GM23248 (cell line): ENCODE measurements around the gene BRAT1. TPM values are rescaled to one million over a fixed set of nuclear protein-coding genes. Genes with fewer than 3 reads are reported as not detected.

Experiments
- DNase-seq: peaks from one replicate; pipeline ENCODE4 v3.0.0-alpha.2; 2015
- H2AFZ ChIP-seq: fragments of 200-600 bp; sonication (generic); 2 replicates; pipeline ENCODE4 v1.6.1; 2016; ENCODE audit warnings: antibody characterized with exemption
- H3F3A ChIP-seq: fragments of 200-600 bp; sonication (generic); 2 replicates; pipeline ENCODE4 v1.6.1; 2016; ENCODE audit warnings: mild to moderate bottlenecking, antibody characterized with exemption, mixed run types; ENCODE audit not compliant: insufficient read depth
- H3K27ac ChIP-seq: fragments of 200-600 bp; sonication (generic); 2 replicates; pipeline ENCODE4 v1.5.1; 2016; ENCODE audit warnings: mild to moderate bottlenecking
- H3K27me3 ChIP-seq: fragments of 200-600 bp; sonication (generic); replicated peaks from 2 replicates; pipeline ENCODE4 v1.6.1; 2016; ENCODE audit warnings: mild to moderate bottlenecking; ENCODE audit not compliant: insufficient read depth
- H3K36me3 ChIP-seq: fragments of 200-600 bp; sonication (generic); 2 replicates; pipeline ENCODE4 v1.6.1; 2016; ENCODE audit warnings: low read depth, mild to moderate bottlenecking
- H3K4me1 ChIP-seq: fragments of 200-600 bp; sonication (generic); 2 replicates; pipeline ENCODE4 v1.6.1; 2016; ENCODE audit warnings: mild to moderate bottlenecking; ENCODE audit not compliant: insufficient read depth
- H3K4me2 ChIP-seq: fragments of 200-600 bp; sonication (generic); one replicate; pipeline ENCODE4 v1.6.1; 2016; ENCODE audit warnings: mild to moderate bottlenecking; ENCODE audit not compliant: unreplicated experiment
- H3K4me3 ChIP-seq: fragments of 200-600 bp; sonication (generic); 2 replicates; pipeline ENCODE4 v1.5.1; 2016; ENCODE audit warnings: mild to moderate bottlenecking
- H3K79me2 ChIP-seq: fragments of 200-600 bp; sonication (generic); 2 replicates; pipeline ENCODE4 v1.6.1; 2016; ENCODE audit warnings: mild to moderate bottlenecking; ENCODE audit not compliant: insufficient read depth
- H3K9ac ChIP-seq: fragments of 200-600 bp; sonication (generic); 2 replicates; pipeline ENCODE4 v1.6.1; 2016; ENCODE audit warnings: mild to moderate bottlenecking
- H3K9me2 ChIP-seq: fragments of 200-600 bp; sonication (generic); 2 replicates; pipeline ENCODE4 v1.6.1; 2016; ENCODE audit warnings: mixed run types, mild to moderate bottlenecking, moderate library complexity; ENCODE audit not compliant: insufficient read depth
- H3K9me3 ChIP-seq: fragments of 200-600 bp; sonication (generic); one replicate; pipeline ENCODE4 v1.6.1; 2017; ENCODE audit warnings: low read depth
- H4K20me1 ChIP-seq: fragments of 200-600 bp; sonication (generic); 2 replicates; pipeline ENCODE4 v1.6.0; 2016; ENCODE audit not compliant: insufficient read depth
- EZH2 ChIP-seq: fragments of 200-600 bp; sonication (generic); IDR thresholded peaks from 2 replicates; pipeline ENCODE4 v1.6.1; 2018; ENCODE audit warnings: antibody characterized with exemption, mild to moderate bottlenecking; ENCODE audit not compliant: insufficient read depth, poor library complexity, severe bottlenecking
- EZH2phosphoT487 ChIP-seq: fragments of 200-600 bp; sonication (generic); IDR thresholded peaks from 2 replicates; pipeline ENCODE4 v1.6.1; 2018; ENCODE audit warnings: antibody characterized with exemption, moderate library complexity, mild to moderate bottlenecking, low read depth; ENCODE audit not compliant: insufficient read depth
- WGBS, 2 experiments: methylation state at CpG; one replicate each; pipeline ENCODE4 v1.1.6; 2015 to 2017; ENCODE audit warnings: low lambda C conversion rate in 2 of 2, low coverage in 1 of 2; ENCODE audit errors: missing lambda C conversion rate in 2 of 2; 5-methylcytosine and 5-hydroxymethylcytosine counted together
- in situ Hi-C: fragments of 300-500 bp; cut with MboI; formaldehyde crosslinking; loops from 2 replicates; pipeline ENCODE4 v1.15.0; 2020
- polyA plus RNA-seq: library from polyadenylated mRNA; unstranded; fragments of >200 nt; fragmentation: Nextera tagmentation; extraction: Ambion mirVana; gene quantifications from 2 replicates; pipeline ENCODE4 v1.2.1, GENCODE V29; 2016
- total RNA-seq: library from RNA; depleted of rRNA; stranded (reverse); fragments of >200 nt; shearing (Covaris generic); gene quantifications from 2 replicates; pipeline ENCODE4 v1.2.3, GENCODE V29; 2014

The BRAT1 gene
- total and polyA plus RNA-seq, 2 experiments from 2014 or later, result 28.6 to 39.7 TPM

DNA sequence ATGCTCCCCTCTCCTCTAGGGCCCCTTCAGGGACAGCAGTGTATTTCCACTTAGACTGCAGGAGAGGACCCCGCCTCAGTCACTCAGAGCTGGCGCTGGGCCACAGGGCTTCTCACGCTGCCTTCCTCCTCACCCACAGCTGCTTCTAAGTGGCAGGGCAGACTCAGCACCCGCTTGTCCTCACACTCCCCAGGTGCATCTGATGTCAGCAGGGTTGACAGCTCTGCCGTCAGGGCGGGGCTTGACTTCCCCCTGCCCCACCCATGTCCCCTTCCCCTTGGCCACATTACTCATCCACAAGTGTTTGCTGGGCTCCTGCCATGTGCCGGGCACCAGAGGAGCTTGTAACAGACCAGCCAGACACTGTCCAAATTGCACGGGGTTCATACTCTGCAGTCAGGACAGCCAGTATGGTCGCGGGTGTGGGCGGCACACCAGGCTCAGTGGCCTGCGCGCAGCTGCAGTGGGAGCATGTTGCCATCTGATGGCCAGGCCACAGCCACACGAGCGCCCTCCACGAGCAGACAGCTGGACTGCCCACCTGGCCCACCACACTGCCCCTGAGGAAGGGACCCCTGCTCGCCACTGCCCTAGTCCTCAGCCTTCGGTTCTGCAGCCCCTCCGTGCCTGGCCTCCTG is 47.2 kb upstream of the BRAT1 start:
- Histone ChIP-seq H3K4me1 (peaks cover 5% of the 10 kb centered on the region), H3K36me3 (no peaks in the 10 kb centered on the region), H3K9ac (no peak overlapping the region), H3K79me2 (no peaks in the 10 kb centered on the region), H3K9me3 (no peaks in the 10 kb centered on the region), H2AFZ (no peak overlapping the region), H3K4me3 (no peak overlapping the region), H3F3A (no peaks in the 10 kb centered on the region; the same call in 1 of the 2 replicates), H4K20me1 (no peaks in the 10 kb centered on the region), H3K27ac (no peak overlapping the region), H3K27me3 (no peaks in the 10 kb centered on the region), H3K4me2 (no peak overlapping the region), H3K9me2 (no peaks in the 10 kb centered on the region)
- no peak for TF ChIP-seq EZH2phosphoT487
- no peak for TF ChIP-seq EZH2
- WGBS, 2 experiments, result 84 to 89% methylated on average over 16 to 19 of the region's 19 CpGs
- in situ Hi-C loops, result no loop called here
- no peak for DNase-seq

DNA sequence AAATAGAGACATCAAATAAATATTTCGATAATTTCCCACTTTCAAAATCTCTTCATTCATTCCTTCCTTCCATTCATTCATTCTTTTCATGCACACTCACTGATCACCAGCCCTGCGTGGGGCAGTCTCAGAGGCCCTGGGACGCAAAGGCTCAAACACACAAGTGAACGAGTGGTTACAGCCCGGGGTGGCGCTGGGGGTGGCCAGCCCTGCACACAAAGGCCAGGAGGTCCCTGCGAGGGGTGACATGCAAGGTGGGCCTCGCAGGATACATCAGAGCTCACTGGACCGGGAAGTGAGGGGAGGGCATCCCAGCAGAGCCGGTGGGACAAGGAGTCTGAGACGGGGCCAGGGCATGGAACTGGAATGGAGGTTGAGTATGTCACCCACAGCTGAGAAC is 46.6 kb upstream of the BRAT1 start:
- WGBS, 2 experiments, result 85 to 87% methylated on average over 11 of the region's 11 CpGs
- no peak for TF ChIP-seq EZH2phosphoT487
- TF ChIP-seq EZH2, result no peak
- Histone ChIP-seq H3K79me2 (no peaks in the 10 kb centered on the region), H3K27ac (no peak overlapping the region), H3K4me2 (no peak overlapping the region), H3K27me3 (no peaks in the 10 kb centered on the region), H3F3A (no peaks in the 10 kb centered on the region), H3K9ac (no peak overlapping the region), H3K9me3 (no peaks in the 10 kb centered on the region), H4K20me1 (no peaks in the 10 kb centered on the region), H2AFZ (no peak overlapping the region), H3K9me2 (no peaks in the 10 kb centered on the region), H3K36me3 (no peaks in the 10 kb centered on the region), H3K4me3 (no peak overlapping the region), H3K4me1 (no peaks in the 10 kb centered on the region)
- no peak for DNase-seq
- in situ Hi-C loops, result no loop called here

DNA sequence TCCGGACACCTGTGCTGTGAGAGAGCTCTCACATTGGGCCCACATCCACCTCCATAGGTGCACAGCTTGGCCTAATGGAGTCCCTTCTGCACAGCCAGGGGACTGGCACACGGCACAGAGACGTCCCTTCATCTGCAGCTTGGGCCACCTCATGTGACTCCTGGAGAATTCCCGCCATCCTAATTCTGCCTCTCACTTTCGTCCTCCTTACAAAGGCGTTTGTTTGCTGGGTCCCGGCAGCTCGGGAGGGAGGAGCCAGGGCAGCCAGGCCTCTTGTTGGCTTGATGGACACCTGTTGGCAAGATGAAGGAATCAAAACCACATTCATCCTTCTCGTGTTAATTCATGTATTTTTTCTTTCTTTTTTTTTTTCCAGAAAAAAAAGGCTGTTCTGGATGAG is 45.7 kb upstream of the BRAT1 start:
- Histone ChIP-seq H3K4me3 (no peak overlapping the region), H4K20me1 (no peaks in the 10 kb centered on the region), H3K9me3 (no peaks in the 10 kb centered on the region), H3K79me2 (no peaks in the 10 kb centered on the region), H3K36me3 (no peaks in the 10 kb centered on the region), H3K9ac (no peak overlapping the region), H3K9me2 (no peaks in the 10 kb centered on the region), H3K27ac (no peak overlapping the region), H3K4me1 (no peaks in the 10 kb centered on the region), H3K4me2 (no peak overlapping the region), H3F3A (no peaks in the 10 kb centered on the region), H3K27me3 (no peaks in the 10 kb centered on the region), H2AFZ (no peak overlapping the region)
- 85 to 88% methylated on average over 9 of the region's 9 CpGs for WGBS, 2 experiments
- in situ Hi-C loops, result no loop called here
- TF ChIP-seq EZH2phosphoT487 (no peak), EZH2 (no peak)
- DNase-seq, result no peak

DNA sequence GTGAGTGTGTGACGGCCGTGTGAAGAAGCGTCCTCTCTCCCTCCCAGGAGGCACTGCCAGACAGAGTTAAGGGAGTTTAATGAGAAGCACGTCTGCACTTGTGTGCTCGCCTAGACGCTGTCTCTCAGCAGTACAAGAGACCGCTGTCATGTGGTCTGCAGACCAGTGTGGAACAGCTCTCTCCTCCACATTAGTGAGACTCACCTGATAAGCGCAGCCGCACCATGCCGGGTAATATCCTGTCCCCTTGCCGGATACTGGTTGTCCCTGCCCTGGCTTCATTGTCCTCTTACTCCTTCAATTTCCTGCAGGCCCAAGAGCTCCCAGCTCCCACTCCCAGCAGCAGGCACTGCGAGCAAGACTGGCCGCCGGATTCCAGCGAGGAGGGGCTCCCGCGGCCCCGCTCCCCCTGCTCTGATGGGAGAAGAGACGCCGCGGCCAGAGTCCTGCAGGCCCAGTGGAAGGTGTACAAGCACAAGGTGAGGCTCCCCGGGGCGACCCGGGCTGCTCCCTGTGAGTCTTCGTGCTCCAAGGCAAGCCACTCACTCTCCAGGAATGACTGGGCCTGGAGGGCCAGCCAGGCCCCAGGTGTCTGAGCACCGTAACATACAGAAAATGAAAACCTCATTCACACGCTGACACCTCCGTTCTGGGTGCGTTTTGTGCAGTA is 43.0 kb upstream of the BRAT1 start:
- Histone ChIP-seq H3K79me2 (no peaks in the 10 kb centered on the region), H3K4me2 (no peak overlapping the region), H3K9ac (no peak overlapping the region), H3F3A (no peaks in the 10 kb centered on the region), H2AFZ (no peak overlapping the region), H3K9me3 (no peaks in the 10 kb centered on the region), H3K36me3 (no peaks in the 10 kb centered on the region), H3K4me1 (no peaks in the 10 kb centered on the region), H3K4me3 (no peak overlapping the region), H3K27me3 (no peaks in the 10 kb centered on the region), H4K20me1 (no peaks in the 10 kb centered on the region), H3K9me2 (no peaks in the 10 kb centered on the region), H3K27ac (no peak overlapping the region)
- DNase-seq, result no peak
- TF ChIP-seq EZH2phosphoT487 (no peak), EZH2 (no peak)
- WGBS, 2 experiments, result 92 to 93% methylated on average over 29 of the region's 29 CpGs
- in situ Hi-C loops, result no loop called here

DNA sequence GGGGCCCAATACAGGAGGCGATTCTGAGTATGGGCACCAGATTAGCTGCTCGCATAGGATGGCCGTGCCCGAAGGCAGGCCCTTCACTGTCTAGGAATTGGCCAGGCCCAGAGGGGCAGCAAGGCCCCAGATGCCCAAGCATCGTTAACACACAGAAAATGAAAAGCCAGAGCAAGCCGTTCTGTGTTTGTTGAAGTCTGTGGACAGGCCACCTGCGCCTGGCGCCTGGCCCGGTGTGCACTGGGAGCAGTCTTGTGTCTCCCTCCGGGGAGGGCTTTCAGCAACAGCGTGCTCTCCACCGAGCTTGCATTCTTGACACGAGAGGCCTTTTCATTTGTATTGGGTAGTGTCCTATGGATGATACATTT is 41.9 kb upstream of the BRAT1 start:
- no peaks in the 10 kb centered on the region for H3K4me1 ChIP-seq
- no peaks in the 10 kb centered on the region for H3K9me2 ChIP-seq
- no peak for DNase-seq
- TF ChIP-seq EZH2 (no peak), EZH2phosphoT487 (no peak)
- H2AFZ ChIP-seq, result no peak overlapping the region
- H3K4me3 ChIP-seq, result no peak overlapping the region
- no peaks in the 10 kb centered on the region for H3K36me3 ChIP-seq
- no peaks in the 10 kb centered on the region for H3F3A ChIP-seq
- H3K27ac ChIP-seq, result no peak overlapping the region
- no peaks in the 10 kb centered on the region for H3K9me3 ChIP-seq
- H3K79me2 ChIP-seq, result no peaks in the 10 kb centered on the region
- no peak overlapping the region for H3K4me2 ChIP-seq
- WGBS, 2 experiments, result 94 to 96% methylated on average over 13 of the region's 13 CpGs
- in situ Hi-C loops, result no loop called here
- no peak overlapping the region for H3K9ac ChIP-seq
- H4K20me1 ChIP-seq, result no peaks in the 10 kb centered on the region
- no peaks in the 10 kb centered on the region for H3K27me3 ChIP-seq
